ENCODE measurements around the gene PRXL2A.

DNA sequence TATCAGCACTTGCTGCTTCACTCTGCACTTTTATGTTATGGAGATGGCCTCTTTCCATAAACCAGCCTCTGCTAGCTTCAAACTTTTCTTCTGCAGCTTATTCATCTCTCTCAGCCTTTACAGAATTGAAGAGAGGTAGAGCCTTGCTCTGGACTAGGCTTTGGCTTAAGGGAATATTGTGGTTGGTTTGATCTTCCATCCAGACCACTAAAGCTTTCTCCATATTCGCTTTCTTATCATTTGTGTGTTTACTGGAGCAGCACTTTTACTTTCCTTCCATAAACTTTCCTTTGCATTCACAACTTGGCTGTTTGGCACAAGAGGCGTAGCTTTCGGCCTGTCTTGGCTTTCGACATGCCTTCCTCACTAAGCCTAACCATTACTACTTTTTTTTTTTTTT, 28.2 kb upstream of the PRXL2A start:
- TF ChIP-seq, protein P1, sequence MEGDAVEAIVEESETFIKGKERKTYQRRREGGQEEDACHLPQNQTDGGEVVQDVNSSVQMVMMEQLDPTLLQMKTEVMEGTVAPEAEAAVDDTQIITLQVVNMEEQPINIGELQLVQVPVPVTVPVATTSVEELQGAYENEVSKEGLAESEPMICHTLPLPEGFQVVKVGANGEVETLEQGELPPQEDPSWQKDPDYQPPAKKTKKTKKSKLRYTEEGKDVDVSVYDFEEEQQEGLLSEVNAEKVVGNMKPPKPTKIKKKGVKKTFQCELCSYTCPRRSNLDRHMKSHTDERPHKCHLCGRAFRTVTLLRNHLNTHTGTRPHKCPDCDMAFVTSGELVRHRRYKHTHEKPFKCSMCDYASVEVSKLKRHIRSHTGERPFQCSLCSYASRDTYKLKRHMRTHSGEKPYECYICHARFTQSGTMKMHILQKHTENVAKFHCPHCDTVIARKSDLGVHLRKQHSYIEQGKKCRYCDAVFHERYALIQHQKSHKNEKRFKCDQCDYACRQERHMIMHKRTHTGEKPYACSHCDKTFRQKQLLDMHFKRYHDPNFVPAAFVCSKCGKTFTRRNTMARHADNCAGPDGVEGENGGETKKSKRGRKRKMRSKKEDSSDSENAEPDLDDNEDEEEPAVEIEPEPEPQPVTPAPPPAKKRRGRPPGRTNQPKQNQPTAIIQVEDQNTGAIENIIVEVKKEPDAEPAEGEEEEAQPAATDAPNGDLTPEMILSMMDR (IDR thresholded peaks at IDR 0.05), result no peak
- TF ChIP-seq EP300 (IDR thresholded peaks at IDR 0.05) (no peak), POLR2AphosphoS5 (IDR thresholded peaks at IDR 0.05) (no peak)
